ENCODE results near the gene CAPN10. TPM values are rescaled to one million over a fixed set of nuclear protein-coding genes. Genes with fewer than 3 reads are reported as not detected.

The CAPN10 gene
- polyA plus RNA-seq, 3 donors: 7.3 to 57.0 (median 7.4) TPM

DNA sequence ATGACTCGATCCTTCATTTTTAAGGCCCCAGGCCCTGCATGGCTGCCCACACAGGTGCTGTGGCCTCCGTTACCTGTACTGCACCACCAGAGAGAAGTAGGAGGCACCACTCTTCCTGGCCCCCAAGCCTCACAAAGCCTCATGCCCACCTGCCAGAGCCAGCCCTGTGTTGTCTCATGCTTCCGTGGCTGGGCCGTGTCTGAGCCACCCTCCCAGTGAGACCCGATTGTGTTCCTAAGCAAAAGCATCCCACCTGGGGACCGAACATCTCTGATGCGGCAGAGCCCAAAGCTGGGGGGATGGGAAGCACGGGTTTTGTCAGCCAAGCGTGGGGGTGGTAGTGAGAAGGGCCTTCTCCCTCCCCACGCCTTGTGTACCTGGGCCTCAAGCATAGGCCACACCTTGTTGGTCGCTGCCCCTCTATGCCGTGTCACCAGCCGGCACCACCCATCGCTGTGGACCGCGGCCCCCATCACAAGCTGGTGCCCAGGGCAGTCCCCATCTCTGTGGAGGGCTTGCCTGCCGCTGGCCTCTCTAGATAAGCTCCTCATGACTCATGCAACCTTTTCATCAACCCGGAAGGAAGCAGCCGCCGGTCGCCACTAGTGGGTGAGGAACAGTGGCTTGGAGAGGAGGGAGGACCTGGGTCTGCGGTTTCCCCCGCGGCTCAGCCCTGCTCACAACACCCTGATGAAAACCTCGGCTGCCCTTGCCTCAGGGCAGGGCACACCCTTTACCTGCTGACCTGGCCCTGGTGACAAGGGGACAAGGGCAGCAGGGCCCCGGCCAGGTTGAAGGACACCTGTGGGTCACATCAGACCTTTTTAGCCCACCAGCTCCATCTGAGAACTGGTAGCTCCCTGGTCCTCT is 21.0 kb upstream of the CAPN10 start:
- H4K20me1 ChIP-seq (ENCODE audit: insufficient read depth, low read length): peaks cover 17% of the 10 kb centered on the region
- H3K4me2 ChIP-seq (replicated peaks; ENCODE audit: extremely low read depth, low read length, poor library complexity, severe bottlenecking): peak overlapping the region; percentile 81
- peak overlapping the region; percentile 97 to 100 (median 97) for H3K27ac Mint-ChIP-seq
- intact Hi-C loops (cut with micrococcal nuclease): loop anchor here in 1 of 2 donors (2.0 kb wide), 1 partner anchor 21 kb away; the partner anchor contains the start of gene CAPN10
- peaks cover 18 to 30% of the 10 kb centered on the region in 2 donors for H3K36me3 Mint-ChIP-seq
- peaks cover 82 to 90% of the 10 kb centered on the region in 2 donors for H3K4me1 ChIP-seq (ENCODE audit: control insufficient read depth in 1 of 2, insufficient read depth in 2 of 2, low read length in 2 of 2)
- H3K9me3 Mint-ChIP-seq: no peaks in the 10 kb centered on the region
- H3K4me3 Mint-ChIP-seq: peak overlapping the region; percentile 77 to 89
- H2AFZ ChIP-seq (ENCODE audit: insufficient read depth, low read depth, low read length, poor library complexity, severe bottlenecking): peak overlapping the region; percentile 34
- peak overlapping the region; percentile 81 for H3K9ac ChIP-seq (ENCODE audit: insufficient read depth, low read length, poor library complexity, severe bottlenecking)
- peak overlapping the region; percentile 14 to 75 (median 39) for H3K4me3 ChIP-seq (replicated peaks in 1 of 3; ENCODE audit: low read depth in 2 of 3, low read length in 3 of 3)
- 8% methylated on average over 14 of the region's 26 CpGs for WGBS (ENCODE audit: insufficient coverage)
- TF ChIP-seq, protein P1, sequence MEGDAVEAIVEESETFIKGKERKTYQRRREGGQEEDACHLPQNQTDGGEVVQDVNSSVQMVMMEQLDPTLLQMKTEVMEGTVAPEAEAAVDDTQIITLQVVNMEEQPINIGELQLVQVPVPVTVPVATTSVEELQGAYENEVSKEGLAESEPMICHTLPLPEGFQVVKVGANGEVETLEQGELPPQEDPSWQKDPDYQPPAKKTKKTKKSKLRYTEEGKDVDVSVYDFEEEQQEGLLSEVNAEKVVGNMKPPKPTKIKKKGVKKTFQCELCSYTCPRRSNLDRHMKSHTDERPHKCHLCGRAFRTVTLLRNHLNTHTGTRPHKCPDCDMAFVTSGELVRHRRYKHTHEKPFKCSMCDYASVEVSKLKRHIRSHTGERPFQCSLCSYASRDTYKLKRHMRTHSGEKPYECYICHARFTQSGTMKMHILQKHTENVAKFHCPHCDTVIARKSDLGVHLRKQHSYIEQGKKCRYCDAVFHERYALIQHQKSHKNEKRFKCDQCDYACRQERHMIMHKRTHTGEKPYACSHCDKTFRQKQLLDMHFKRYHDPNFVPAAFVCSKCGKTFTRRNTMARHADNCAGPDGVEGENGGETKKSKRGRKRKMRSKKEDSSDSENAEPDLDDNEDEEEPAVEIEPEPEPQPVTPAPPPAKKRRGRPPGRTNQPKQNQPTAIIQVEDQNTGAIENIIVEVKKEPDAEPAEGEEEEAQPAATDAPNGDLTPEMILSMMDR (IDR thresholded peaks at IDR 0.05): no peak
- peaks cover 49% of the 10 kb centered on the region for H3K79me2 ChIP-seq (ENCODE audit: insufficient read depth, low read length)
- no peaks in the 10 kb centered on the region for H3K36me3 ChIP-seq (replicated peaks in 1 of 2; ENCODE audit: control insufficient read depth in 1 of 2, insufficient read depth in 2 of 2, low read length in 2 of 2)
- no peaks in the 10 kb centered on the region for H3K9me3 ChIP-seq (replicated peaks in 1 of 2; ENCODE audit: control insufficient read depth in 1 of 2, insufficient read depth in 1 of 2, low read length in 2 of 2)
- H3K27me3 Mint-ChIP-seq (ENCODE audit: low read depth in 3 of 3): peaks cover 0 to 2% (median 1%) of the 10 kb centered on the region in 3 donors
- peak; percentile 96 to 98 (median 96) for DNase-seq
- H3K27me3 ChIP-seq (ENCODE audit: control insufficient read depth in 2 of 2, insufficient read depth in 2 of 2, low read length in 2 of 2): no peaks in the 10 kb centered on the region
- peak overlapping the region; percentile 95 to 97 for H3K27ac ChIP-seq (ENCODE audit: low read depth in 1 of 2, low read length in 2 of 2)
- peaks cover 75% of the 10 kb centered on the region for H3K4me1 Mint-ChIP-seq

DNA sequence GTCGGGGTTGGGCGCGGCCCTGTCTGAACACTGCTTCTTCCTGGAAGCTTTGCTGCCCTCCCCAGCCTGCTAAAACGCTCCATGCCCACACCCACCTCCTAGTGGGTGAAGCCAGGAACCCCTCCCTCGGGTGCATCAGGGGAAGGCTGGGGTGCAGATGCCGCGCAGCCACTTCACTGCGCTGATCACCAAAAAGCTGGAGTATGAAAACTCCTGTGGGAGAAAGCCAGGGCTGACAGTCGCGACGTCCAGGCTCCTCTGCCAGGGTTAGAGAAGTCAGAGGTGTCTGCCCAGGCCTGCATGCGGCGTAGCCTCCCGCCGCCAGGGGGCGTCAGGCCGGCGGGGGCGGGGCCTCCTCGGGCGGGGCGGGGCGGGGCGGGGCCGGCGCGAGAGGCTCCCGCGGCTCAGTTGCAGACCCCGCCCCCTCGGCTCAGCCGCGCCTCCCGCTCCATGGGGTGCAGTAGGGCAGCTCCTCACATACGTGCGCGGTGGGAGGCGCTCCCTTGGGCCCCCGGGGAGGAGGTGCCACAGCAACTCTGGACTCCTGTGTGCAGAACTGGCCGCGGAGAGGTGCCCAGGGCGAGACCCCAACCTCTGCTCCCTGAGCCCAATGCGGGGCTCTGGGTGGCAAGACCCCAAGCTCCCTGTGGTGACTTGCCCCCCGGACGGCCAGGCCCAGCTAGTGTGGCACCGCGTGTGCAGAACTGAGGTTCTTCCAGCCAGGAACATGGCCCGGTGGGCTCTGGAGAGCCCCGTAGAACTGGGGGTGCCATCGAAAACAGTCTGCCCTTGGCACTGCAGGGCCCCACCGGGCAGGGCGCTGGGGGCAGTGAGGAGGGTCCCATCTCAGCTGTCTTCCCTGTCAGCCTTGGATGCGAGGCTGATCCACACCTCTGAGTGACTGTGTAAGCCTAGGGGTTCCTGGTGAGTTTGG is 20.1 kb upstream of the CAPN10 start:
- DNase-seq: peak; percentile 88 to 93 (median 88)
- peak overlapping the region; percentile 97 to 100 (median 97) for H3K27ac Mint-ChIP-seq
- H3K4me1 Mint-ChIP-seq: peaks cover 81% of the 10 kb centered on the region
- TF ChIP-seq, protein P1 (IDR thresholded peaks at IDR 0.05): peak; percentile 99
- H3K9me3 Mint-ChIP-seq: no peaks in the 10 kb centered on the region
- WGBS (ENCODE audit: insufficient coverage): 5% methylated on average over 52 of the region's 53 CpGs
- Histone ChIP-seq H2AFZ (ENCODE audit: insufficient read depth, low read depth, low read length, poor library complexity, severe bottlenecking) (no peak overlapping the region), H3K4me3 (replicated peaks in 1 of 3; ENCODE audit: low read depth in 2 of 3, low read length in 3 of 3) (peak overlapping the region; percentile 32 to 75 (median 68)), H4K20me1 (ENCODE audit: insufficient read depth, low read length) (peaks cover 26% of the 10 kb centered on the region), H3K27ac (ENCODE audit: low read depth in 1 of 2, low read length in 2 of 2) (peak overlapping the region; percentile 95 to 97), H3K4me1 (ENCODE audit: control insufficient read depth in 1 of 2, insufficient read depth in 2 of 2, low read length in 2 of 2) (peaks cover 85 to 90% of the 10 kb centered on the region in 2 donors), H3K9me3 (replicated peaks in 1 of 2; ENCODE audit: control insufficient read depth in 1 of 2, insufficient read depth in 1 of 2, low read length in 2 of 2) (no peaks in the 10 kb centered on the region), H3K79me2 (ENCODE audit: insufficient read depth, low read length) (peaks cover 58% of the 10 kb centered on the region), H3K36me3 (replicated peaks in 1 of 2; ENCODE audit: control insufficient read depth in 1 of 2, insufficient read depth in 2 of 2, low read length in 2 of 2) (peaks cover 0 to 4% of the 10 kb centered on the region in 2 donors), H3K9ac (ENCODE audit: insufficient read depth, low read length, poor library complexity, severe bottlenecking) (peak overlapping the region; percentile 81), H3K27me3 (ENCODE audit: control insufficient read depth in 2 of 2, insufficient read depth in 2 of 2, low read length in 2 of 2) (no peaks in the 10 kb centered on the region), H3K4me2 (replicated peaks; ENCODE audit: extremely low read depth, low read length, poor library complexity, severe bottlenecking) (peak overlapping the region; percentile 81)
- peaks cover 0 to 3% (median 2%) of the 10 kb centered on the region in 3 donors for H3K27me3 Mint-ChIP-seq (ENCODE audit: low read depth in 3 of 3)
- peak overlapping the region; percentile 86 to 95 for H3K4me3 Mint-ChIP-seq
- intact Hi-C loops (cut with micrococcal nuclease): loop anchor here in 1 of 2 donors (2.0 kb wide), 1 partner anchor 20 kb away; the partner anchor contains the start of gene CAPN10
- peaks cover 22 to 35% of the 10 kb centered on the region in 2 donors for H3K36me3 Mint-ChIP-seq
